NCI-H82 treated with DMSO at 0.1 percent for 48 hours (cell line): Measurements from ENCODE around the gene KIFBP.
"Not testable (repeated sequence)": the region's sequence is repeated elsewhere in the genome, so short reads cannot be mapped to it uniquely, and the experiment has no call there.

Source experiments
- DNase-seq: peaks from one replicate; lab custom pipeline; 2025; ENCODE audit not compliant: unreplicated experiment; lab: John Stamatoyannopoulos, UW

KIFBP gene

GRCh38 chr10:69004821-69005220, 16.2 kb downstream of the KIFBP start:
- no peak for DNase-seq

- DNase-seq: no peak
Measured at GRCh38 chr10:69005704-69006485, 17.3 kb downstream of the KIFBP start.

- no peak for DNase-seq
Measured at GRCh38 chr10:69007260-69007659, 18.7 kb downstream of the KIFBP start.

GRCh38 chr10:69009360-69009759, 20.8 kb downstream of the KIFBP start:
- no peak for DNase-seq

- DNase-seq: no peak
Measured at GRCh38 chr10:69010151-69010640, 21.6 kb downstream of the KIFBP start.

GRCh38 chr10:69012778-69013177, 24.2 kb downstream of the KIFBP start:
- not testable (repeated sequence) for DNase-seq

- DNase-seq: no peak
Measured at GRCh38 chr10:69014171-69014570, 25.6 kb downstream of the KIFBP start.

- DNase-seq: no peak
Measured at GRCh38 chr10:69018613-69019012, 30.0 kb downstream of the KIFBP start.

GRCh38 chr10:69022611-69023010, 34.0 kb downstream of the KIFBP start:
- no peak for DNase-seq

- peak; percentile 58 for DNase-seq
Measured at GRCh38 chr10:69025370-69025896, 36.8 kb downstream of the KIFBP start.

GRCh38 chr10:69033256-69033655, 44.7 kb downstream of the KIFBP start:
- no peak for DNase-seq

- DNase-seq: no peak
Measured at GRCh38 chr10:69037489-69037888, 48.9 kb downstream of the KIFBP start.

- DNase-seq: not testable (repeated sequence)
Measured at GRCh38 chr10:69040904-69041303, 52.3 kb downstream of the KIFBP start.

- DNase-seq: no peak
Measured at GRCh38 chr10:69042417-69042816, 53.8 kb downstream of the KIFBP start.

GRCh38 chr10:69042838-69043237, 54.2 kb downstream of the KIFBP start:
- DNase-seq: no peak

GRCh38 chr10:69043931-69044531, 55.4 kb downstream of the KIFBP start:
- no peak for DNase-seq

GRCh38 chr10:69044546-69044945, 55.9 kb downstream of the KIFBP start:
- DNase-seq: no peak

- DNase-seq: no peak
Measured at GRCh38 chr10:69045441-69046300, 57.1 kb downstream of the KIFBP start.

- no peak for DNase-seq
Measured at GRCh38 chr10:69047111-69047832, 58.7 kb downstream of the KIFBP start.

GRCh38 chr10:69048103-69048502, 59.5 kb downstream of the KIFBP start:
- no peak for DNase-seq

GRCh38 chr10:69049566-69049961, 61.0 kb downstream of the KIFBP start:
- no peak for DNase-seq
